ENCODE measurements around the gene AWAT2.

Gene AWAT2

DNA sequence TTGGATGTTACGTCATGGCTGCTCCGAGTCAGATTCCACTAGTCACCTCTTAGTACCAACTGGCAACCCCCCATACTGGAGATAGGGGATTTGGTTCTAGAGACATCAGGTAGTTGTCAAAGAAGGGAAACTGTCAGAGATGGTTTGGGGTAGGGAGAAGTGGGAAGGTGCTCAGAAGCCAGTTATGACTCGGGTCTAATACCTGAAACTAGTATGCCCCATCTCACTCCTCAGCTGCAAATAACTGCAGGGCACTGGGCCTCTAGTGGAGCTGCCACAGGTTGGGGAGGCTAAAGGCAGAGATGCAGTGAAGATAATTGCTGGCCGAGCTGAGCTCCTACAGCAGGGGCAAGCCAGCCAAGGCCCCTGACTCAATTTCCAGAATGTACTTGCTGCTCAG lies 42.5 kb upstream of the AWAT2 start:
- Histone ChIP-seq H3K4me1 (ENCODE audit: control insufficient read depth, insufficient read depth, low read length) (0 out of 2 replicates have a peak, but pooled peaks cover 4% of the 10 kb centered on the region), H3K4me3 (ENCODE audit: low read depth, low read length) (no peak overlapping the region), H3K9me3 (ENCODE audit: control insufficient read depth, insufficient read depth, low read depth, low read length) (no peaks in the 10 kb centered on the region), H3K36me3 (ENCODE audit: control insufficient read depth in 2 of 2, insufficient read depth in 1 of 2, low read length in 2 of 2) (no peaks in the 10 kb centered on the region), H3K27ac (ENCODE audit: extremely low read depth, low read depth, low read length) (no peak overlapping the region)
- CTCF ChIA-PET, result interaction anchor here (1.0 to 1.6 kb wide), 3 partner anchors 48 to 668 kb away, joined by 4 to 5 read pairs (median 4); no protein-coding TSS in a partner anchor
- POLR2A ChIA-PET, result no interaction called here
- TF ChIP-seq ZNF518A (tag by site-specific recombination; conservative IDR thresholded peaks at IDR 0.05; ENCODE audit: low read depth) (no peak), ZSCAN23 (tag by site-specific recombination; IDR thresholded peaks at IDR 0.05) (no peak), YY1 (tag by site-specific recombination; IDR thresholded peaks at IDR 0.05) (no peak), ZNF184 (tag by site-specific recombination; IDR thresholded peaks at IDR 0.05) (no peak), ZNF433 (tag by site-specific recombination; IDR thresholded peaks at IDR 0.05; ENCODE audit: low read depth) (no peak), ZNF596 (tag by site-specific recombination; IDR thresholded peaks at IDR 0.05) (no peak), ZNF776 (tag by site-specific recombination; IDR thresholded peaks at IDR 0.05; ENCODE audit: borderline replicate concordance) (no peak), OVOL3 (tag by site-specific recombination; IDR thresholded peaks at IDR 0.05) (no peak), ZBTB49 (tag by site-specific recombination; IDR thresholded peaks at IDR 0.05; ENCODE audit: low read depth) (no peak), ZNF488 (tag by site-specific recombination; IDR thresholded peaks at IDR 0.05) (no peak), INSM2 (tag by site-specific recombination; IDR thresholded peaks at IDR 0.05) (no peak), ZBTB48 (tag by site-specific recombination; IDR thresholded peaks at IDR 0.05) (no peak), ZNF146 (tag by site-specific recombination; IDR thresholded peaks at IDR 0.05) (no peak), ZNF341 (tag by site-specific recombination; IDR thresholded peaks at IDR 0.05; ENCODE audit: low read depth) (no peak), ZNF138 (tag by site-specific recombination; IDR thresholded peaks at IDR 0.05; ENCODE audit: borderline replicate concordance) (no peak), ZNF221 (tag by site-specific recombination; IDR thresholded peaks at IDR 0.05; ENCODE audit: borderline replicate concordance) (no peak)
- TF ChIP-seq, protein P1, sequence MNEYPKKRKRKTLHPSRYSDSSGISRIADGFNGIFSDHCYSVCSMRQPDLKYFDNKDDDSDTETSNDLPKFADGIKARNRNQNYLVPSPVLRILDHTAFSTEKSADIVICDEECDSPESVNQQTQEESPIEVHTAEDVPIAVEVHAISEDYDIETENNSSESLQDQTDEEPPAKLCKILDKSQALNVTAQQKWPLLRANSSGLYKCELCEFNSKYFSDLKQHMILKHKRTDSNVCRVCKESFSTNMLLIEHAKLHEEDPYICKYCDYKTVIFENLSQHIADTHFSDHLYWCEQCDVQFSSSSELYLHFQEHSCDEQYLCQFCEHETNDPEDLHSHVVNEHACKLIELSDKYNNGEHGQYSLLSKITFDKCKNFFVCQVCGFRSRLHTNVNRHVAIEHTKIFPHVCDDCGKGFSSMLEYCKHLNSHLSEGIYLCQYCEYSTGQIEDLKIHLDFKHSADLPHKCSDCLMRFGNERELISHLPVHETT (tag by site-specific recombination; IDR thresholded peaks at IDR 0.05), result no peak
- TF ChIP-seq, protein P2, sequence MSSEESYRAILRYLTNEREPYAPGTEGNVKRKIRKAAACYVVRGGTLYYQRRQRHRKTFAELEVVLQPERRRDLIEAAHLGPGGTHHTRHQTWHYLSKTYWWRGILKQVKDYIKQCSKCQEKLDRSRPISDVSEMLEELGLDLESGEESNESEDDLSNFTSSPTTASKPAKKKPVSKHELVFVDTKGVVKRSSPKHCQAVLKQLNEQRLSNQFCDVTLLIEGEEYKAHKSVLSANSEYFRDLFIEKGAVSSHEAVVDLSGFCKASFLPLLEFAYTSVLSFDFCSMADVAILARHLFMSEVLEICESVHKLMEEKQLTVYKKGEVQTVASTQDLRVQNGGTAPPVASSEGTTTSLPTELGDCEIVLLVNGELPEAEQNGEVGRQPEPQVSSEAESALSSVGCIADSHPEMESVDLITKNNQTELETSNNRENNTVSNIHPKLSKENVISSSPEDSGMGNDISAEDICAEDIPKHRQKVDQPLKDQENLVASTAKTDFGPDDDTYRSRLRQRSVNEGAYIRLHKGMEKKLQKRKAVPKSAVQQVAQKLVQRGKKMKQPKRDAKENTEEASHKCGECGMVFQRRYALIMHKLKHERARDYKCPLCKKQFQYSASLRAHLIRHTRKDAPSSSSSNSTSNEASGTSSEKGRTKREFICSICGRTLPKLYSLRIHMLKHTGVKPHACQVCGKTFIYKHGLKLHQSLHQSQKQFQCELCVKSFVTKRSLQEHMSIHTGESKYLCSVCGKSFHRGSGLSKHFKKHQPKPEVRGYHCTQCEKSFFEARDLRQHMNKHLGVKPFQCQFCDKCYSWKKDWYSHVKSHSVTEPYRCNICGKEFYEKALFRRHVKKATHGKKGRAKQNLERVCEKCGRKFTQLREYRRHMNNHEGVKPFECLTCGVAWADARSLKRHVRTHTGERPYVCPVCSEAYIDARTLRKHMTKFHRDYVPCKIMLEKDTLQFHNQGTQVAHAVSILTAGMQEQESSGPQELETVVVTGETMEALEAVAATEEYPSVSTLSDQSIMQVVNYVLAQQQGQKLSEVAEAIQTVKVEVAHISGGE (tag by site-specific recombination; conservative IDR thresholded peaks at IDR 0.05; ENCODE audit: low read depth), result no peak

All from HEK293 (cell line).